Activated effector memory CD4-positive, alpha-beta T cell treated with anti-CD3 and anti-CD28 coated beads, Interleukin-2, amount 50 U/mL, for 16 hours (primary cell): ENCODE data around the gene CFAP299.
A peak's percentile ranks its signal among the peaks of the same experiment; 100 is the strongest.
"Not testable (repeated sequence)": the region's sequence is repeated elsewhere in the genome, so short reads cannot be mapped to it uniquely, and the experiment has no call there.

Experiments
- DNase-seq: peaks from one replicate; pipeline ENCODE4 v3.0.0-alpha.2; 2020

The CFAP299 gene

DNA sequence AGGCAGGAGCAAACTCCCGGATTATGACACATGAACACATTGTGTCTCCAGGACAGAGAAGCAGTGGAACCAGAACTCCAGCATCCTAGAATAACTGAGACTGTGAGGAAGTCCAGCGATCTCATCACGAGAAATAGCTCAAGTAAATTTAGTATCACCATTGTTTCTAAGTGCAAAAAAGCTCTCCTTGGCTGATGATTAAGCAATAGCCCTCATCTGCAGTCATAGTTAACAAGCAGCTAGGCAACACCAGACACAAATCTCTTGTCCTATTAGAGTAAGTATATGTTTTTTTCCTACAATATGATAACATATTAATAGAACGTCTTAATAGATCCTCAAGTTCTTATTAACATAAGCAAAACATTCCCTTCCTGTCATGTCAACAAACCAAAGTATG, 2.4 kb upstream of the CFAP299 start:
- DNase-seq: no peak

DNA sequence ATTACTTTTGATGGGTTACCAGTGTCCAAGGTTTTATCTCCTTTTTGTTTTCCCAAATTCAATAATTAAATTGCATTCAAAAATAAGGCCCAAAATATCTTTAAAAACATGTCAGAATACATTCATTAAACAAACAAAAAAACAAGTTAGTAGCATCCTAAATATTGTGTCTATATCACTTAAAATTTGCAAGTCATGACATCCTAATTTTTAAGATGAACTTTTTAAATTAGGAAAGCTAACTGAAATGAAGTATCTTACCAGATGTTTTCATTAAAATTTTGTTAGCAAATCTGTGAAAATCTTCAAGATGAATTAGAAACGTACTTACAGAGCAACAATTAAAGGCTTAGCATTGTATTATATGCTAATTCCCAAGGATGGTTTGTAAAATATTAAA, 962 bp upstream of the CFAP299 start:
- no peak for DNase-seq

DNA sequence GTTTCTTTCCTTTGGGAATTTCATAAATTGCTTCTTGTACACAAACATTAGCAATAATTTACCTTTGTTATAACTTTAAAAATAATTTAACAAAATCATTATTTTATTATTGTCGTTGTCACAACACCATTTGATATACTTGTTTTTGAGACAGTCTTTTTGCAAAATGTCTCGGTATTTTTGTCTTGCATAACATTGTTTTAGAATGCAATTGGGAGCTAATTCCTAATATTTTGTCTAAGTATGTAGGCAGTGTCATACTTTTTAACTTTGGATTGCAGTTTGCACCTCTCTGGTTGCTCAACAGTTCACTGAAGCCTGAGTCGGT, 340 bp upstream of the CFAP299 start:
- no peak for DNase-seq

DNA sequence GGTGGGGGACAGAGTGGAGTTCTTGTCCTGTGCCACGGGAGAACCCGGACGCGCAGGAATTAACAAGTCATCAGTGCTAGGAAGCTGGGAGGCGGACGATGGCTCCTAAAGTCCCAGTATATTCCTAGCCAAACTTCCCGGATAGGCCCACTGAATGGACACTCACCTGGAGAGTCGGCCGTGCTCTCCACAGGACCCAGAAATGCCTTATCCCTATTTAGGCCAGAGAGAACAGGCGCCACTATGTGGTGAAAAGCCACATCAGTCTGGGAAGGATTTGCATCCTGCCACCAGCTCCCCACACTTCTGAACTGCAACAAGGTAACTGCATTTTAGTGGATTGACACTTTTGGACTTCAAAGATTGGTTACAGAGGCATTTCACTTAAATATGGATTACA, 1.1 kb downstream of the CFAP299 start:
- no peak for DNase-seq

DNA sequence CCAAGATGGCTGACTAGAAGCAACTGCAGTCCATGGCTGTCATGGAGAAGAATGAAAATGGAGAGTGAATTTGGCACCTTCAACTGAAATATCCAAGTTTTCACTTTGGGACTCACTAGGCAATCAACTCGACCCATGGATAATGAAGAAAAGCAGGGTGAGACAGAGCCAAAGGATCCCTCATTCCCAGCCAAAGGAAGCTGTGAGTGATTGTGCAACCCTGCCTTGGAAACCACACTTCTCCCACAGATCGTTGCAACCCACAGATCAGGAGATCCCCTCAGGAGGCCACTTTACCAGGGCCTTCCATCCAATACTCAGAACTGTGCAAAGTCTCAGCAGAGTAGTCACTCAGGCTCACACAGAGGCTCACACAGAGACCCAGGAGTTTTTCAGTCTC, 4.5 kb downstream of the CFAP299 start:
- no peak for DNase-seq

DNA sequence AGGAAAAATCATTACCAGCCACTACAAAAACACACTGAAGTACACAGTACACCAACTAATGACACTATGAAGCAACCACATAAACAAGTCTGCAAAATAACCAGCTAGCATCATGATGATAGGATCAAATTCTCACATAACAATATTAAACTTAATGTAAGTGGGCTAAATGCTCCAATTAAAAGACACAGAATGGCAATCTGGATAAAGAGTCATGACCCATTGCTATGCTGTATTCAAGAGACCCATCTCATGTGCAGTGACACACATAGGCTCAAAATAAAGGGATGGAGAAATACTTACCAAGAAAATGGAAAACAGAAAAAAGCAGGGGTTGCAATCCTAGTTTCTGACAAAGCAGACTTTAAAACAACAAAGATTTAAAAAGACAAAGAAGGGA, 7.2 kb downstream of the CFAP299 start:
- DNase-seq: not testable (repeated sequence)

DNA sequence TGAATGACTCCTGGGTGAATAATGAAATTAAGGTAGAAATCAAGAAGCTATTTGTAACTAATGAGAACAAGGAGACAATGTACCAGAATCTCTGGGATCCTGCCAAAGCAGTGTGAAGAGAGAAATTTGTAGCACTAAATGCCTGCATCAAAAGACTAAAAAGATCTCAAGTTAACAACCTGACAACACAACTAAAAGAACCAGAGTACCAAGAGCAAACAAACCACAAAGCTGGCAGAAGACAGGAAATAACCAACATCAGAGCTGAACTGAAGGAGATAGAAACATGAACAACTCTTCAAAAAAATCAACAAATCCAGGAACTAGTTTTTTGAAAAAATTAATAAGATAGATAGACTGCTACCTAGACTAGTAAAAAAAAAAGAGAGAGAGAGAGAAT, 8.4 kb downstream of the CFAP299 start:
- no peak for DNase-seq

DNA sequence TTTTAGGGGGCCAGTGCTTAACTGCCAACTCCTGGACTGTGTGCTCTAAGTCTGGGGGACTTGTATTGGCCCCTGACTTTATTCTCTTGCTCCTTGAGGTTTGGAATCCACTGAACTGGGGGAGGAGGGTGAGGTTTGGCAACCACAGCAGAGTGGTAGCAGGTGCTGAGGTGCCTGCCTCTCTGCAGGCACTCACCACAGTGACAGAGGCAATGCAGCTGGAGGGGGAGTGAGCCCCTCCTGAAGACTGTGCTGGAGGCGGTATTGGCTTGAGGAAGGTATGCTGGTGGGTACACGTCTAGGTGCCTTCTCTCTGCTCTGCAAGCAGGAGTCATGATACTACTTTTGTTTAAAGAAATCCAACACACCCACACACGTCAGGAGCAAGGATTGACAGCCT, 24.6 kb downstream of the CFAP299 start:
- no peak for DNase-seq

DNA sequence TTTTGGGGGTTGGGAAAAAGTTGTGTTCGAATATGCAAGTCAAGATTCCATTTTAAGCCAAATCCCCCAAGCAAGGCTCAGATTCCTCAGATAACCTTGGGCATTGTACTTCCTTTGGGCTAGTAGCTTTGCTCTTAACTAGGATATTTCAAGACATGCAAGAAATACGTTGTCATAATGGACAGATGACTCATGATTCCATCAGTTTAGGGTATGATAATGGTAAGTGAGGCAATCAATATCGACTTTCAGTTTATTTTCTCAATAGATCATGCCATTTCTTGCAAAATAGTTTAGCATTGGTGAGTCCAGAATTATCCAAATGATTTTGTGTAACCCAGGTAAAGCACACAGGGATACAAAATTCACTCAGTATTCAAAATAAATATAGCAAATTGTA, 25.4 kb downstream of the CFAP299 start:
- no peak for DNase-seq

DNA sequence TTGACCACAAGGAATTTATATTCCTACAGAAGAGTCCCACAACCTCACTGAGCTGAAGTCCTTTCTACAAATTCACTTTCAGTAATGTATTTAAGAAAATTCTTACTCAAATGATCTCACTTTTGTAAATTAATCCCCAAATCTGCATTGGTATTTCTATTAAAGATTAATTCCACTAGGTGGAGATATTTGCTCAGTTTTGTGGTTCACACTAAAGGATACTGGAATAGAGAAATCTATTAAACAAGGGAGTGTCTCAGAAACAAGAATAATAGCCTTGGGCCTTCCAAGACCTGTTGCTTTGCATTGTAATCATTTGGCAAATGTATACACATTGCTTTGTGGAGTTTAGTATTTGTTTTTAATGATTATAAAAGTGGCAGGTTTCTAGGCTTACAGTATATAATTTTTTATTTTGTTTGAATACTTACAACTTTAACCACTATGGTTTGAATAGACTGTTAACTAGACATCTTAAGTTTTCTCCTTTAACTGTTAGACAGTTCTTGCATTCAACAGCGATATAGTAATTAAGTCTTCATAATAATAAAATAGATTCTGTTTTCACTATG, 25.9 kb downstream of the CFAP299 start:
- DNase-seq: no peak

DNA sequence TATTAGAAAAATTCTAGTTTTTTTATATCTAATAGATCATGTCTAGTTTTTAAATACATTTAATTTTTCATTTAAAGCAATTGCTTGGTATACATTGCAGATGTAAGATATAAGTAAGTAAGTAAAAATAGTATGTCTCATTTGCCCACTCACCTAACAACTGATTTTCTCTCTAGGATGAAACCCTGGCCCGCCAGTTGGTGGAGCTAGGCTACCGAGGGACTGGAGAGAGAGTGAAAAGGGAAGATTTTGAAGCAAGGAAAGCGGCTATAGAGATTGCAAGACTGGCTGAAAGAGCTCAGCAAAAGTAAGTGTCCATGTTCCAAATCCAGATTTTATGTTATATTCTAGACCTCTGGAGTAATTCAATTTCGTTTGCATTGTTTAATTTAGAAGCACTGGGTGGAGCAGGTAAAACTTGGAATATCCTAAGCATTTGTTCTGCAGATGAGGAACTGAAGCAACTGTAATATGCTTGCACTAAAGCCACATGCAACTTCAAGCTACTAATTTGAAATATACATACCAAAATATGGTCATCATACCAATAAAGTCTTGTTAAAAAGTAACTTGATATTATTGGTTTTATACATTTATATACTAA, 27.1 kb downstream of the CFAP299 start:
- peak; percentile 71 for DNase-seq

DNA sequence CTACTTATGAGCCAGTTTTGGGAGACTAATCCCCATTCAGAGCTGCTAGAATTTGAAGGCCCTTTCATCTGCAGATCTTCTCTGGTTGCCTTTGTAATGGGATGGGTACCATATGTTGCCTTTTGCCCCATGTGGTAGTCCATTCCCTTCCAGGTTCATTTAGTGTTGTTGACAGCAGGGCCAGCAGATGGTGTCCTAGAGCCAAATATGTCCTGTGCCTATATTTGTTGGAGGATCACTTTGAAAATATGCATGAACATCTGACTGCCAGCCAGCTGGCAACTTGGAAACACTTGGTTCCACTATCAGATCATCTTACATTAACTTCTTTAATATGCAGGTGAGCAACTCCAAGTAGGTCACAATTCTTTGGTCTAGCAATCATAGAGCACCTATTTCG, 30.4 kb downstream of the CFAP299 start:
- peak; percentile 78 for DNase-seq

DNA sequence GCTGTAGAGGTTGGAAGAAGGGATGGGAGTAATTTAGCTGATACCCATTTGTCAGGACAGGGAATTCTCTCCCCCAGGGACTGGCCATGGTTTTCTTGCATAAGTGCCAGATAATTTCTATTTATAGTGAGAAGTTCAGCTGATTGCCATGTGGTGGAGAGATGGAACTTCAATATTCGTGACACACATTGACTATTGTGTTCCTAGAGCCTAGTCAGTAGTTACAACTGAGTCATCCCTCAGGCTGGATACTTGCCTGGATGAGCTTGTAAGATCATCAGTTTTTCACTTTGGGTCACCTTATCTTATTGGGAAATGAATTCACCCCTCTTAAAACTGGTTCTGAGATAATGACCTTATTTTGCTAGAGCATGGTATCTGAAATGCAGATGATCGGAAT, 32.2 kb downstream of the CFAP299 start:
- DNase-seq: no peak

DNA sequence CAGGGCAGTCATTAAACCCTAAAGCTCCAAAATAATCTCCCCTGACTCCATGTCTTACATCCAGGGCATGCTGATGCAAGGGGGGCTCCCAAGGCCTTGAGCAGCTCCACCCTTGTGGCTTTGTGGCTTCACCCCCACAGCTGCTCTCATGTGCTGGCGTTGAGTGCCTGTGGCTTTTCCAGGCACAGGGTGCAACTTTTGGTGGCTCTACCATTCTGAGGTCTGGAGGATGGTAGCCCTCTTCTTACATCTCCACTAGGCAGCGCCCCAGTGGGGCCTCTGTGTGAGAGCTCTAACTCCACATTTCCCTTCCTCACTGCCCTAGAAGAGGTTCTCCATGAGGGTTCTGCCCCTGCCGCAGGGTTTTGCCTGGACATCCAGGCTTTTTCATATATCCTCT, 35.1 kb downstream of the CFAP299 start:
- no peak for DNase-seq

DNA sequence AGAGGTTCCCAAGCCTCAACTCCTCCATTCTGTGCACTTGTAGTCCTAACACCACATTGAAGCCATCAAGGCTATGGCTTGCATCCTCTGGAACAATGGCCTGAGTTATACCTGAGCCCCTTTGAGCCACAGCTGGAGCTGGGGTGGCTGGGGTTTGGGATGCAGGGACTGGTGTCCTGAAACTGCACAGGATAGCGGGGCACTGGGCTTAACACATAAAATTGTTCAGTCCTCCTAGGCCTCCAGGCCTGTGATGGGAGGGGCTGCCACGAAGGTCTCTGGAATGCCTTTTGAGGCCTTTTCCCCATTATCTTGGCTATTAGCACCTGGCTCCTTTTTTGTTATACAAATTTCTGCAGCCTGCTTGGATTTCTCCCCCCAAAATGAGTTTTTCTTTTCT, 35.5 kb downstream of the CFAP299 start:
- DNase-seq: no peak

DNA sequence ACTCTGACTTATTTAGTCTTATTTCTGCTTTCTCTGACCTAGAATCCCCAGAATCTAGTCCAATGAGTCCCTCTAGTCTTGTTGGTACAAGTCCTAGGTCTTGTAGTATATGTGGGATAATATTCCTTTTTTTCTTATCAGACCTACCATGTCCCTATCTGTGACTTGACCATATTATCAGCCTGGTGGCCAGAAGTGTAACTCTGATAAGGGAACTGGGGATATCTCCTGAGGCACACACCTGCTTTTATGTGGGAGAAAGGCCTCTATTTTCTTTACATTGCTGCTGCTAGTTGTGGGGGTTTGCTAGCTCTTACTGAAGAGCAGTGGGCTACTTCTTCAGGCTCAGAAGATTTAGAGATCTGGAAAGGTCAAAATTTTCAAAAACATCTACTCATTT, 38.6 kb downstream of the CFAP299 start:
- no peak for DNase-seq

DNA sequence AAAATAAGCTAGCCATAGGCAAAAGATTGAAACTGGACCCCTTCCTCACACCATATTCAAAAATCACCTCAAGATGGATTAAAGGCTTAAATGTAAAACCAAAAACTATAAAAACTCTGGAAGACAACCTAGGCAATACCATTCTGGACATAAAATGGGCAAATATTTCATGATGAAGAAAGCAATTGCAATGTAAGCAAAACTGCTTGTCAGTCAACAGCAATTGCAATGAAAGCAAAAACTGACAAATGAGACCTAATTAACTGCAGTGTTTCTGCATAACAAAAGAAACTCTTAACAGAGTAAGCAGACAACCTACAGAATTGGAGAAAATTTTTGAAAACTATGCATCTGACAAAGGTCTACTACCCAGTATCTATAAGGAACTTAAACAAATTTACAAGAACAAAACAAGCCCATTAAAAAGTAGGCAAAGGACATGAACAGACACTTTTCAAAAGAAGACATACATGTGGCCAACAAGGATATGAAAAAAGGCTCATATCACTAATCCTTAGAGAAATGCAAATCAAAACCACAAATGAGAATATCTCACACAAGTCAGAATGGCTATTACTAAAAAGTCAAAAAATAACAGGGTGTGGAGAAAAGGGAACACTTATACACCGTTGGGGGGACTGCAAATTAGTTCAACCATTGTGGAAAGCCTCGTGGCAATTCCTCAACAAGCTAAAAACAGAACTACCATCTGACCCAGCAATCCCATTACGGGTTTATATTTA, 46.7 kb downstream of the CFAP299 start:
- no peak for DNase-seq

DNA sequence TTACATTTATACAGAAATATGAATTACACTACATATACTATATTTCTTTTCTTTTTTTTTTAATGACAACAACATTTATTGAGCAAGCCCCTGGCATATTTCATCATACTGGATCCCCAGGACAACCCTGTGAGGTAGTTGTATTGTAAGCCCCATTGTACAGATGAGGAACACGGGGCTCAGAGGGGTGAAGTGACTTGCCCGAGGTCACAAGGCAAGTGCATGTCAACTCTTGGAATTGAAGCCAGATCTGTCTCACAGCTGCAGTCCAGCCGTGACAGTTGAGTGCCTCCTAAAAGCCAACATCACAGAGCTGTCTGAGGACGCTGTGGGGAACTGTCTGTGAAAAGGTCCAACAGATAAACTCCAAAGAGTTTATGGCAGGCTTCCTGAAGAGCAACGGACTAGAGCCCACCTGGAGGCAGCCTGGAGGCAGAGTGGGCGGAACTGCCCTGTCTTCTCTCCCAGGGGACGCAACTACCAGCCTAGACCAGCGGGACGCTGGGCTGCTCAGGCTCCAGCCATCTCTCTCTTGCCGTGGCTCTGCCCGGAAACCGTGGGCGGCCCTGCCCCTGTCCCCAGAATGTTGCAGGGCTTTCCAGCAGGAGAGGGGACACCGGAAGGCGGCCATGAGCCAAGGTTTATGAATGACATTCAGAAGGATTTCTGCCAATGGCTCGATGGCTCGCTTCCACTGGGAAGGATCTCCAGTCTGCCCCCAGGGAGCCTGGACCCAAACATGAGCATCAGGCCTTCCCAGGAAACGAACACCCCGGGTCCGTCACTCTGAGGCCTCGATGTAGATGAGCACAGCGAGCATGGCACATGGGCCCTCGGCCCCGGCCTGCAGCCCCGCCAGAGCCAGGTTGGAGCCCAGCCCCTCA, 50.1 kb downstream of the CFAP299 start:
- no peak for DNase-seq

DNA sequence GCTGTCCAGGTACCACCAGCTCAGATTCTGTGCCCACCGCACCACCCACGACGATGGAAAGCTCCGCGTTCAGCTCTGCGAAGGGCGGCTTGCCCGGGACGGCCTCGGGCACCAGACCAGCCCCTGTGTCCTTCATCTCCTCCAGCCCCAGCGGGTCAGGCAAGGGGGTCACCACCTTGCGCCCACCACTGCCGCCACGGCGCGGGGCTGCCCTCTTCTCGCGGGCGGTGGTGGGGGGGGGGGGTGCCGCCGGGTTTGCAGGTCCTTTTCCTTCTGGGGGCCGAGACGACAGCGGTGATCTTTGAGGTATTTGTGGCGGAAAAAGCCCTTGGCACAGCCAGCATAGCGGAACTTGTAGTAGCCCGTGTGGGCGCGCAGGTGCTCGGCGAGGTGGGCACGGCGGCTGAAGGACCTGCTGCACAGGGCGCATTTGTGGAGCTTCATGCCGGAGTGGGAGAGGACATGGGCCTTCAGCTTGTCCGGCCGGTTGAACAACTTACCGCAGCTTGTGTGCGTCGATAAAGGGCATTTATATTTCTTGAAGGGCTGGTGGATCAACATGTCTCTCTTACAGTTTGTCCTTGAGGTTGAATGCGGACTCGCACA, 50.9 kb downstream of the CFAP299 start:
- DNase-seq: no peak

DNA sequence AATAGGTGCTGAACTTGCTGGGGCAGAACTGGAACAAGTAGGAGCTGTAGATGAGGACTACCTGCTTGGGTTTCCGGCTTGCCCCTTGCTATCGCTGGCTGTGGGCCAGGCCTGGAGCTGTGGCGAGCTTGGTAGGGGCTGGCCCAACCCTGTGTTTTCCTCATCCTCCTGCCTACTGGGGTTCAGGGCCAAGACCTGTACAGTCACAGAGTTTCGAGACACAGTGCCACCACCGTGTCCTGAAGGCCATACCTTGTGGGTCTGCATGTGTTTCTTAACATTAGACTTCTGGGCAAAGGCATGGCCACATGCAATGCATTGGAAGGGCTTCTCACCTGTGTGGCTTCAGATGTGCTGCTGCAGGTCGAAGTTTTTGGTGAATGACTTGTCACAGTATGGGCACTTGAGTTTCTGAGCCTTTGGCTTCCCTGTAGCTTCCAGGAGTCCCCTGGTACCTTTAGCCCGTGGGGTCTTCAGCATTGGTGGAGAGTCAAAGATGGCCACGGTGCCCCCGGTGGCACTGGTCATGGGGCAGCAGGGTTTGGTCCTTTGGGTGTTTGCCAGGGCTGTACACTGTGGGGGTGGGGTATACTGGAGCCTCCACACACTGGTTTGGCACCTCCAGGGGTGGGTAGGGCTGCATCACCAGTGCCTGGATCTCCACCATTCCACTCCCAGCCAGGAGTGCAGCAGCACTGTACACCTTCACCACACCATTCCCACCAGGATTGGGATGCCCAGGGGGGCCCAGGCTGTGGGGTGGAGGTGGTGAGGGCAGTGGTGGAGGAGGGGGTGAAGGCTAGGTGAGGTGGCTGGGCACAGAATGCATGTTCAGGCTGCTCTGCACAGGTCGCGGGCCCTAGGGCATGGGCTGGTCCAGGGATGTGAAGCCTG, 52.1 kb downstream of the CFAP299 start:
- DNase-seq: no peak

DNA sequence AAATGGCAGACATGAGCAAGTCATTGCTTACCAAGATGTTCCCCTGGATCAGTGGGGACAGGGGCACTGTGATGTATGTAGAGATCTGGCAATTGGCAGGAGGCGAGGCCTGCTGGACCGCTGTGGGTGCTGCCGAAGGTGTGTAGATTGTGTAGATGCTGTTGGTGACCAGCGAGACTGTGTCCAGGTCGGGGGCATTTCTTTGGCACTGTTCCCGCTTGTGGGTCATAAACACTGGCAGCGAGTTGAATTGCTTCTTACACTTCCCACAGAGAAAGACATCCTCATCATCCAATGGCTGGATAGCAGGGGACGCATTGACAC, 52.7 kb downstream of the CFAP299 start:
- no peak for DNase-seq

DNA sequence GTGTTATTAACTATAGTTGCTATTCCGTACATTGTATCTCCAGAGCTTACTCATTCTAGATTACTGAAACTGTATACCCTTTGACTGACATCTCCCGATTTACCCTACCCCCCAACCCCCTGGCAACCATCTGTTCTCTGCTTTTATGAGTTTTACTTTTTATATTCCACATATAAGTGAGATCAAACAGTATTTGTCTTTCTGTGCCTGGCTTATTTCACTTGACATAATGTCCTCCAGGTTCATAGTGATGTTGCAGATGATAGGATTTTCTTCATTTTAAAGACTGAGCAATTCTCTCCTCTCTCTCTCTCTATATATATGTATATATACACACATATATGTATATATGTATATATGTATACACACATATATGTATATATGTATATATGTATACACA, 54.6 kb downstream of the CFAP299 start:
- DNase-seq: no peak
